H1 (cell line): ENCODE measurements around the gene SLC2A1.

Source experiments
- CHD7 ChIP-seq: fragments of 300-600 bp; sonication (generic); IDR thresholded peaks from 2 replicates; pipeline ENCODE4 v1.7.1; 2012; ENCODE audit warnings: low read length, moderate library complexity, mild to moderate bottlenecking, inconsistent platforms; ENCODE audit not compliant: insufficient replicate concordance
- CTCF ChIP-seq, 3 experiments: IDR thresholded peaks; 1 replicate in 2 of 3; 2 replicates in 1 of 3; pipeline versions ENCODE4 v1.5.1 to v1.6.1; 2011; ENCODE audit warnings: low read length in 3 of 3, mild to moderate bottlenecking in 3 of 3, inconsistent platforms in 2 of 3, low read depth in 1 of 3, moderate library complexity in 1 of 3; ENCODE audit not compliant: insufficient read depth in 1 of 3; ENCODE audit errors: control extremely low read depth in 1 of 3
- SP1 ChIP-seq: IDR thresholded peaks from 2 replicates; pipeline ENCODE4 v1.6.1; 2011; ENCODE audit warnings: low read depth, low read length
- USF2 ChIP-seq: IDR thresholded peaks from 2 replicates; pipeline ENCODE4 v1.6.1; 2011; ENCODE audit warnings: low read length, improper control_type of control experiment

GRCh38 chr1:42936309-42937078, 22.2 kb downstream of the SLC2A1 start:
- TF ChIP-seq CTCF (IDR thresholded peaks at IDR 0.05; ENCODE audit: control extremely low read depth in 1 of 3, insufficient read depth in 1 of 3, low read depth in 1 of 3, low read length in 3 of 3) (no peak), USF2 (no peak), SP1 (no peak), CHD7 (no peak)
